ENCODE results near the gene SLC13A3.

Gene SLC13A3

GRCh38 chr20:46640536-46641311 lies 10.5 kb downstream of the SLC13A3 start:
- POLR2A ChIA-PET, result no interaction called here
- peaks cover 0 to 4% (median 0%) of the 10 kb centered on the region in 5 experiments for H3K27me3 ChIP-seq (replicated peaks in 2 of 5; ENCODE audit: control insufficient read depth in 4 of 5, insufficient read depth in 5 of 5, low read length in 4 of 5)
- CTCF ChIA-PET, result no interaction called here
- no peak for DNase-seq
- H3K36me3 ChIP-seq (ENCODE audit: control insufficient read depth in 4 of 4, insufficient read depth in 4 of 4, low read length in 3 of 4), result no peaks in the 10 kb centered on the region
- H3K4me1 ChIP-seq (ENCODE audit: control extremely low read depth in 1 of 4, control insufficient read depth in 4 of 4, insufficient read depth in 4 of 4, low read length in 3 of 4), result no peaks in the 10 kb centered on the region
- WGBS (ENCODE audit: insufficient coverage), result 88% methylated on average over 13 of the region's 14 CpGs
- no peaks in the 10 kb centered on the region for H3K9me3 ChIP-seq (ENCODE audit: control extremely low read depth in 1 of 5, control insufficient read depth in 4 of 5, insufficient read depth in 2 of 5, low read depth in 1 of 5, low read length in 4 of 5)
- no peak overlapping the region for H3K4me3 ChIP-seq (ENCODE audit: control insufficient read depth in 1 of 7, extremely low read depth in 1 of 7, insufficient read depth in 4 of 7, low read depth in 2 of 7, low read length in 6 of 7)
- no peak overlapping the region for H3K27ac ChIP-seq (ENCODE audit: insufficient read depth in 1 of 2, low read depth in 1 of 2, low read length in 2 of 2, poor library complexity in 1 of 2, severe bottlenecking in 2 of 2)

DNA sequence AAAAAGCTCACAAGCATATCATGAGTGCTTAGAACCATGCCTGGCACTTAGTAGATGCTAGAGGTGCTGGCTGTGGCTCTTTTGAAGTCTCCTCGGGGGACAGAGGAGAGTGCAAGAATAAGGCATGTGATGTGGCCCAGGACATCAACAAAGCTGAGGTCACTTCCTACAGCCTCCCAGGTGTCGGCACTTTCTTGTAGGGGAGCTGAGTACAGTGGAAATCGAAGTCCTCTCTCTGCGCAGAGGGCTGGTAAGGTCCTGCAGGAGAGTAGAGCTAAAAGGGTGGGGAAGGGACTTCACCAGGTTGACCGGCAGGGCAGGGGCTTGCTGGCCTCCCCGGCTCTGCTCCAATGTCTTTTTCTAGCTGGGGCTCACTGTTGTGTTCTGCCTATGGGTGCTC lies 11.2 kb downstream of the SLC13A3 start:
- ChIA-PET CTCF (no interaction called here), POLR2A (no interaction called here)
- H3K9me3 ChIP-seq (ENCODE audit: control extremely low read depth in 1 of 5, control insufficient read depth in 4 of 5, insufficient read depth in 2 of 5, low read depth in 1 of 5, low read length in 4 of 5), result peaks cover 0 to 2% (median 0%) of the 10 kb centered on the region in 5 experiments
- 77% methylated on average over 6 of the region's 6 CpGs for WGBS (ENCODE audit: insufficient coverage)
- H3K4me3 ChIP-seq (ENCODE audit: control insufficient read depth in 1 of 7, extremely low read depth in 1 of 7, insufficient read depth in 4 of 7, low read depth in 2 of 7, low read length in 6 of 7), result no peak overlapping the region
- peaks cover 0 to 2% (median 0%) of the 10 kb centered on the region in 5 experiments for H3K27me3 ChIP-seq (replicated peaks in 2 of 5; ENCODE audit: control insufficient read depth in 4 of 5, insufficient read depth in 5 of 5, low read length in 4 of 5)
- no peaks in the 10 kb centered on the region for H3K4me1 ChIP-seq (ENCODE audit: control extremely low read depth in 1 of 4, control insufficient read depth in 4 of 4, insufficient read depth in 4 of 4, low read length in 3 of 4)
- DNase-seq, result no peak
- no peak overlapping the region for H3K27ac ChIP-seq (ENCODE audit: insufficient read depth in 1 of 2, low read depth in 1 of 2, low read length in 2 of 2, poor library complexity in 1 of 2, severe bottlenecking in 2 of 2)
- no peaks in the 10 kb centered on the region for H3K36me3 ChIP-seq (ENCODE audit: control insufficient read depth in 4 of 4, insufficient read depth in 4 of 4, low read length in 3 of 4)

DNA sequence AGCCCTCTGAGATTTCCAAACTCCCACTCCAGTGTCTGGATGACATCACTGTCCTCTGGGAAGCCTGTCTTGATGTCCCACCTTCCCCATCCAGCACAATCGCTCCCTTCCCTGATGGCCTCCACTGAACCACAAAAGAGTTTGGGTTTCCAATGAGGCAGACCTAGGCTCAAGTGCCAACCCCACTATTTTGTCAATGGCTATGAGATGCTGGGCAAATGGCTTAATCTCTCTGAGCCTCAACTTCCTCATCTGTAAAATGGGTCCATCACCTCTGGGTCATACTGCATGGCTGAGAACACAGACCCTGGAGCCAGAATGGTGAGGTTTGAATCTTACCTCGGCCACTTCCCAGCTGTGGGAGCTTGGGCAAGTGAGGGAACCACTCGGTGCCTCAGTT lies 11.7 kb downstream of the SLC13A3 start:
- Histone ChIP-seq H3K4me3 (ENCODE audit: control insufficient read depth in 1 of 7, extremely low read depth in 1 of 7, insufficient read depth in 4 of 7, low read depth in 2 of 7, low read length in 6 of 7) (no peak overlapping the region), H3K4me1 (ENCODE audit: control extremely low read depth in 1 of 4, control insufficient read depth in 4 of 4, insufficient read depth in 4 of 4, low read length in 3 of 4) (no peaks in the 10 kb centered on the region), H3K9me3 (ENCODE audit: control extremely low read depth in 1 of 5, control insufficient read depth in 4 of 5, insufficient read depth in 2 of 5, low read depth in 1 of 5, low read length in 4 of 5) (peaks cover 0 to 2% (median 0%) of the 10 kb centered on the region in 5 experiments), H3K27ac (ENCODE audit: insufficient read depth in 1 of 2, low read depth in 1 of 2, low read length in 2 of 2, poor library complexity in 1 of 2, severe bottlenecking in 2 of 2) (no peak overlapping the region), H3K36me3 (ENCODE audit: control insufficient read depth in 4 of 4, insufficient read depth in 4 of 4, low read length in 3 of 4) (no peaks in the 10 kb centered on the region), H3K27me3 (replicated peaks in 2 of 5; ENCODE audit: control insufficient read depth in 4 of 5, insufficient read depth in 5 of 5, low read length in 4 of 5) (no peaks in the 10 kb centered on the region)
- POLR2A ChIA-PET, result no interaction called here
- WGBS (ENCODE audit: insufficient coverage), result 92% methylated on average over 2 of the region's 3 CpGs
- CTCF ChIA-PET, result no interaction called here
- DNase-seq, result no peak

- Histone ChIP-seq H3K4me3 (ENCODE audit: control insufficient read depth in 1 of 7, extremely low read depth in 1 of 7, insufficient read depth in 4 of 7, low read depth in 2 of 7, low read length in 6 of 7) (no peak overlapping the region), H3K27ac (ENCODE audit: insufficient read depth in 1 of 2, low read depth in 1 of 2, low read length in 2 of 2, poor library complexity in 1 of 2, severe bottlenecking in 2 of 2) (no peak overlapping the region), H3K36me3 (ENCODE audit: control insufficient read depth in 4 of 4, insufficient read depth in 4 of 4, low read length in 3 of 4) (no peaks in the 10 kb centered on the region), H3K9me3 (ENCODE audit: control extremely low read depth in 1 of 5, control insufficient read depth in 4 of 5, insufficient read depth in 2 of 5, low read depth in 1 of 5, low read length in 4 of 5) (peaks cover 0 to 2% (median 0%) of the 10 kb centered on the region in 5 experiments), H3K4me1 (ENCODE audit: control extremely low read depth in 1 of 4, control insufficient read depth in 4 of 4, insufficient read depth in 4 of 4, low read length in 3 of 4) (no peaks in the 10 kb centered on the region), H3K27me3 (replicated peaks in 2 of 5; ENCODE audit: control insufficient read depth in 4 of 5, insufficient read depth in 5 of 5, low read length in 4 of 5) (no peaks in the 10 kb centered on the region)
- DNase-seq, result no peak
- ChIA-PET POLR2A (no interaction called here), CTCF (no interaction called here)
- 92% methylated on average over 2 of the region's 4 CpGs for WGBS (ENCODE audit: insufficient coverage)
These were observed 12.4 kb downstream of the SLC13A3 start for GRCh38 chr20:46638898-46639274.

DNA sequence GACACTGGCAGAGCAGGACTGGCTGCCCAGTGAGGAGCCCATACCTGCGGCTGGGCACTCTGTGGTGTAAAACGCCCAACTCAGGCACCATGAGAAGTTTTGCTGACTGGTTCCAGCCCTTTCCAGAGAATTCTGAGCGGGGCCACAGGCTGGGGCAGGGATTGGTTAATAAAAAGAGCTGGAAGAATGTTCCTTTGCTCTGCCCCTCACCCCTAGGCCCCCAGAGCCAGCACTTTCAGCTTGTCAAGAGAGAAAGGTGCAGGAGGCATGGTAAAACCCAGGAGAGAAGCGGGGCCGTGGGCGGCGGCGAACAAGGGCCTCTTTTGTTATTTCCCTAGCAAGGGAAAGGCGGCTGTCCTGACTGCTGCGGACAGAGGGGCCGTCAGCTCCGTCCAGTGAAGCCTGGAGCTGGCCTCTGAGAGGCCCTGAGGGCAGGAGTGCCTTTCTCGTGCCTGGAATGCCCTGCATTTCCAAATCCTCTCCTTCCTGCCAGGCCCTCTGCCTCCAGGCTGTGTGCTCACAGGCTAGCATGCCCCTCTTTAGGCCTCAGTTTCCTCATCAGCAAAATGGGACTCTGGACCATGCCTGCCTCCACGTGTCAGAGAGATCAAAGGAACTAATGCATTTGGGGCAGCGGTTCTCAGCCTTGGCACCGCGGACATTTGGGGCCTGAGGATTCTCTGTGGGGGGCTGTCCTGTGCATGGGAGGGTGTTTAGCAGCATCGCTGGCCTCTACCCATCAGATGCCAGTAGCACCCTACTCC lies 12.9 kb downstream of the SLC13A3 start:
- ChIA-PET CTCF (no interaction called here), POLR2A (no interaction called here)
- peaks cover 0 to under 1% (median 0%) of the 10 kb centered on the region in 5 experiments for H3K27me3 ChIP-seq (replicated peaks in 2 of 5; ENCODE audit: control insufficient read depth in 4 of 5, insufficient read depth in 5 of 5, low read length in 4 of 5)
- no peak overlapping the region for H3K4me3 ChIP-seq (ENCODE audit: control insufficient read depth in 1 of 7, extremely low read depth in 1 of 7, insufficient read depth in 4 of 7, low read depth in 2 of 7, low read length in 6 of 7)
- no peak for DNase-seq
- WGBS (ENCODE audit: insufficient coverage), result 95% methylated on average over 17 of the region's 18 CpGs
- H3K27ac ChIP-seq (ENCODE audit: insufficient read depth in 1 of 2, low read depth in 1 of 2, low read length in 2 of 2, poor library complexity in 1 of 2, severe bottlenecking in 2 of 2), result no peak overlapping the region
- H3K36me3 ChIP-seq (ENCODE audit: control insufficient read depth in 4 of 4, insufficient read depth in 4 of 4, low read length in 3 of 4), result no peaks in the 10 kb centered on the region
- H3K4me1 ChIP-seq (ENCODE audit: control extremely low read depth in 1 of 4, control insufficient read depth in 4 of 4, insufficient read depth in 4 of 4, low read length in 3 of 4), result no peaks in the 10 kb centered on the region
- peaks cover 0 to 2% (median 0%) of the 10 kb centered on the region in 5 experiments for H3K9me3 ChIP-seq (ENCODE audit: control extremely low read depth in 1 of 5, control insufficient read depth in 4 of 5, insufficient read depth in 2 of 5, low read depth in 1 of 5, low read length in 4 of 5)

DNA sequence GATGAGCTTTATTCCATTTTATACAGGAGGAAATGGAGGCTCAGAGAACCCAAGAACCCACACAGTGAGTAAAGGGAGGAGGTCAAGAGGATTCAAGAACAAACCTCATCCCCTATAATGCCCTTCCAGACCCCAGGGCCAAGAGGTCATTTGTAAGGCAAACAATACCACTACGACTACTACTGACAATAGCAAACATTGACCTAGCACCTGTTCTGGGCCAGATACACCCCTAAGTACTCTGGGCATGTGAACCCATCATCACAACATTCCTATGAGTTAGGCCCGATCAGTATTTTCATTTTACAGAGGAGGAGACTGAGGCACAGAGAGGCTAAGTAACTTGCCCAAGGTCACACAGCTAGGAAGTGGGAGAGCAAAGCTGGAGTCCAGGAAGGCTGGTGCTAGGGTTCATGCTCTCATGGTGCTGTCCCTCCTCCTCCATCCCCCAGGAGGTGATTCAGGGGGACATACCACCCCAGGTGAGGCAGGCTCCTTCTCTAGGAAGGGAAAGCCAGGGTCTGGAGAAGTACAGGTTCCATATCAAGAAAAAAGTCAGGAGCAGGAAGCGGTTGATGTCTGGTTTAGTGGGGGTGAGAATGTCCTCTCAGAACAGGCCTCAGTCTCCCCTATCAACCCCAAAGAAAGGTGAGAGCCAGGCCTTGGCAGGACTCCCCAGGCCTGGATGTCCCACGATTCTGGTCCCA lies 13.7 kb downstream of the SLC13A3 start:
- Histone ChIP-seq H3K27me3 (replicated peaks in 2 of 5; ENCODE audit: control insufficient read depth in 4 of 5, insufficient read depth in 5 of 5, low read length in 4 of 5) (peaks cover 0 to 3% (median 0%) of the 10 kb centered on the region in 5 experiments), H3K9me3 (ENCODE audit: control extremely low read depth in 1 of 5, control insufficient read depth in 4 of 5, insufficient read depth in 2 of 5, low read depth in 1 of 5, low read length in 4 of 5) (peaks cover 0 to 2% (median 0%) of the 10 kb centered on the region in 5 experiments), H3K27ac (ENCODE audit: insufficient read depth in 1 of 2, low read depth in 1 of 2, low read length in 2 of 2, poor library complexity in 1 of 2, severe bottlenecking in 2 of 2) (no peak overlapping the region), H3K4me3 (ENCODE audit: control insufficient read depth in 1 of 7, extremely low read depth in 1 of 7, insufficient read depth in 4 of 7, low read depth in 2 of 7, low read length in 6 of 7) (no peak overlapping the region), H3K4me1 (ENCODE audit: control extremely low read depth in 1 of 4, control insufficient read depth in 4 of 4, insufficient read depth in 4 of 4, low read length in 3 of 4) (no peaks in the 10 kb centered on the region), H3K36me3 (ENCODE audit: control insufficient read depth in 4 of 4, insufficient read depth in 4 of 4, low read length in 3 of 4) (no peaks in the 10 kb centered on the region)
- 100% methylated on average over 3 of the region's 4 CpGs for WGBS (ENCODE audit: insufficient coverage)
- ChIA-PET POLR2A (no interaction called here), CTCF (no interaction called here)
- DNase-seq, result no peak

- no peak for DNase-seq
- CTCF ChIA-PET, result no interaction called here
- no peak overlapping the region for H3K27ac ChIP-seq (ENCODE audit: insufficient read depth in 1 of 2, low read depth in 1 of 2, low read length in 2 of 2, poor library complexity in 1 of 2, severe bottlenecking in 2 of 2)
- POLR2A ChIA-PET, result no interaction called here
- no peaks in the 10 kb centered on the region for H3K36me3 ChIP-seq (ENCODE audit: control insufficient read depth in 4 of 4, insufficient read depth in 4 of 4, low read length in 3 of 4)
- H3K4me3 ChIP-seq (ENCODE audit: control insufficient read depth in 1 of 7, extremely low read depth in 1 of 7, insufficient read depth in 4 of 7, low read depth in 2 of 7, low read length in 6 of 7), result no peak overlapping the region
- WGBS (ENCODE audit: insufficient coverage), result 98% methylated on average over 6 of the region's 11 CpGs
- H3K9me3 ChIP-seq (ENCODE audit: control extremely low read depth in 1 of 5, control insufficient read depth in 4 of 5, insufficient read depth in 2 of 5, low read depth in 1 of 5, low read length in 4 of 5), result peaks cover 0 to 2% (median 0%) of the 10 kb centered on the region in 5 experiments
- peaks cover 0 to 3% (median 0%) of the 10 kb centered on the region in 5 experiments for H3K27me3 ChIP-seq (replicated peaks in 2 of 5; ENCODE audit: control insufficient read depth in 4 of 5, insufficient read depth in 5 of 5, low read length in 4 of 5)
- no peaks in the 10 kb centered on the region for H3K4me1 ChIP-seq (ENCODE audit: control extremely low read depth in 1 of 4, control insufficient read depth in 4 of 4, insufficient read depth in 4 of 4, low read length in 3 of 4)
These were observed 14.2 kb downstream of the SLC13A3 start for GRCh38 chr20:46637020-46637419.
